GM23338 (cell line): ENCODE data around the gene F3. TPM values are rescaled to one million over a fixed set of nuclear protein-coding genes. Genes with fewer than 3 reads are reported as not detected.

ENCODE experiments used
- ATAC-seq: fragments of 200-7000 bp; cut with Tn5 transposase; 3 replicates; pipeline ENCODE4 v1.9.1; 2020
- DNase-seq: peaks from one replicate; pipeline ENCODE4 v3.0.0-alpha.2; 2015; ENCODE audit warnings: low spot score
- H2AFZ ChIP-seq: fragments of 200-600 bp; sonication (generic); 2 replicates; pipeline ENCODE4 v1.8.0; 2016; ENCODE audit warnings: antibody characterized with exemption, mild to moderate bottlenecking, moderate library complexity
- H3F3A ChIP-seq: fragments of 200-600 bp; sonication (generic); replicated peaks from 2 replicates; pipeline ENCODE4 v1.8.0; 2017; ENCODE audit warnings: antibody characterized with exemption, mixed run types, low read depth
- H3K27ac ChIP-seq: fragments of 200-600 bp; sonication (generic); 2 replicates; pipeline ENCODE4 v1.6.1; 2016; ENCODE audit warnings: low read depth
- H3K27me3 ChIP-seq: fragments of 200-600 bp; sonication (generic); 2 replicates; pipeline ENCODE4 v1.8.0; 2016; ENCODE audit warnings: mild to moderate bottlenecking, mixed run types, moderate library complexity; ENCODE audit not compliant: insufficient read depth
- H3K36me3 ChIP-seq: fragments of 200-600 bp; sonication (generic); 2 replicates; pipeline ENCODE4 v1.8.0; 2016; ENCODE audit warnings: mild to moderate bottlenecking; ENCODE audit not compliant: insufficient read depth
- H3K4me1 ChIP-seq: fragments of 200-600 bp; sonication (generic); 2 replicates; pipeline ENCODE4 v1.8.0; 2016; ENCODE audit warnings: mild to moderate bottlenecking, moderate library complexity; ENCODE audit not compliant: insufficient read depth
- H3K4me2 ChIP-seq: fragments of 200-600 bp; sonication (generic); 2 replicates; pipeline ENCODE4 v1.7.1; 2017; ENCODE audit warnings: mixed run types
- H3K4me3 ChIP-seq: fragments of 200-600 bp; sonication (generic); 2 replicates; pipeline ENCODE4 v1.6.1; 2016; ENCODE audit warnings: mixed run types
- H3K79me2 ChIP-seq: fragments of 200-600 bp; sonication (generic); replicated peaks from 2 replicates; pipeline ENCODE4 v1.8.0; 2017; ENCODE audit warnings: mild to moderate bottlenecking; ENCODE audit not compliant: insufficient read depth
- H3K9me2 ChIP-seq: fragments of 200-600 bp; sonication (generic); 2 replicates; pipeline ENCODE4 v1.8.0; 2017; ENCODE audit not compliant: insufficient read depth
- H4K20me1 ChIP-seq: fragments of 200-600 bp; sonication (generic); replicated peaks from 2 replicates; pipeline ENCODE4 v1.8.0; 2017; ENCODE audit warnings: mild to moderate bottlenecking; ENCODE audit not compliant: insufficient read depth
- H3K27ac Mint-ChIP-seq: 2 replicates; pipeline ENCODE4 v1.8.0; 2020; ENCODE audit warnings: inconsistent platforms, mild to moderate bottlenecking, moderate library complexity, mixed read lengths
- H3K27me3 Mint-ChIP-seq: 3 replicates; pipeline ENCODE4 v1.8.0; 2022; ENCODE audit warnings: low read depth, mild to moderate bottlenecking, moderate library complexity, mixed read lengths, inconsistent platforms; ENCODE audit not compliant: insufficient read depth, poor library complexity
- H3K36me3 Mint-ChIP-seq: 3 replicates; pipeline ENCODE4 v1.8.0; 2021; ENCODE audit warnings: low read depth, mild to moderate bottlenecking, inconsistent platforms, moderate library complexity, mixed read lengths
- H3K4me1 Mint-ChIP-seq: 3 replicates; pipeline ENCODE4 v1.8.0; 2020; ENCODE audit warnings: mild to moderate bottlenecking, inconsistent platforms, mixed read lengths
- H3K4me3 Mint-ChIP-seq: 3 replicates; pipeline ENCODE4 v1.8.0; 2021; ENCODE audit warnings: moderate library complexity, mild to moderate bottlenecking, inconsistent platforms, mixed read lengths
- H3K9me3 Mint-ChIP-seq: 3 replicates; pipeline ENCODE4 v1.8.0; 2020; ENCODE audit warnings: moderate library complexity, mild to moderate bottlenecking, inconsistent platforms, mixed read lengths
- CREB1 ChIP-seq: fragments of 250-450 bp; sonication (Bioruptor Pico); IDR thresholded peaks from 2 replicates; pipeline ENCODE4 v1.5.0; 2020; ENCODE audit warnings: low read depth, mild to moderate bottlenecking, moderate library complexity
- CTCF ChIP-seq, 2 experiments: fragments of 200-600 bp in 1 of 2; sonication (generic) in 1 of 2; conservative IDR thresholded peaks; 2 replicates each; pipeline versions ENCODE4 v1.5.1 to v1.6.1; 2016 to 2017; ENCODE audit warnings: antibody characterized with exemption in 2 of 2, low read depth in 2 of 2, mild to moderate bottlenecking in 2 of 2, moderate library complexity in 1 of 2
- ETS1 ChIP-seq: IDR thresholded peaks from 2 replicates; pipeline ENCODE4 v1.6.1; 2016; ENCODE audit warnings: antibody characterized with exemption
- EZH2 ChIP-seq: fragments of 200-600 bp; sonication (generic); IDR thresholded peaks from one replicate; pipeline ENCODE4 v1.8.0; 2017; ENCODE audit warnings: antibody characterized with exemption, mild to moderate bottlenecking, low read depth; ENCODE audit not compliant: unreplicated experiment
- EZH2phosphoT487 ChIP-seq: fragments of 200-600 bp; sonication (generic); IDR thresholded peaks from one replicate; pipeline ENCODE4 v1.8.1; 2018; ENCODE audit warnings: antibody characterized with exemption; ENCODE audit not compliant: unreplicated experiment
- JUNB ChIP-seq: IDR thresholded peaks from one replicate; pipeline ENCODE4 v1.6.1; 2016; ENCODE audit warnings: antibody characterized with exemption; ENCODE audit not compliant: unreplicated experiment
- NANOG ChIP-seq: IDR thresholded peaks from 2 replicates; pipeline ENCODE4 v1.6.1; 2016; ENCODE audit warnings: antibody characterized with exemption, borderline replicate concordance
- POLR2AphosphoS5 ChIP-seq: IDR thresholded peaks from 2 replicates; pipeline ENCODE4 v1.6.1; 2016; ENCODE audit warnings: antibody characterized with exemption, low read depth
- REST ChIP-seq: IDR thresholded peaks from one replicate; pipeline ENCODE4 v1.6.1; 2018; ENCODE audit warnings: antibody characterized with exemption; ENCODE audit not compliant: unreplicated experiment
- STAT1 ChIP-seq: IDR thresholded peaks from one replicate; pipeline ENCODE4 v1.6.1; 2016; ENCODE audit warnings: antibody characterized with exemption; ENCODE audit not compliant: unreplicated experiment
- ZNF114 ChIP-seq: fragments of 250-450 bp; sonication (Bioruptor Pico); IDR thresholded peaks from 2 replicates; pipeline ENCODE4 v1.5.0; 2020; ENCODE audit warnings: mild to moderate bottlenecking, moderate library complexity
- ZNF331 ChIP-seq: fragments of 250-450 bp; sonication (Bioruptor Pico); IDR thresholded peaks from 2 replicates; pipeline ENCODE4 v1.5.0; 2020; ENCODE audit warnings: low read depth, mild to moderate bottlenecking, moderate library complexity
- ZNF462 ChIP-seq: fragments of 250-450 bp; sonication (Bioruptor Pico); IDR thresholded peaks from 2 replicates; pipeline ENCODE4 v1.5.0; 2020; ENCODE audit warnings: mild to moderate bottlenecking, moderate library complexity
- polyA plus RNA-seq: library from polyadenylated mRNA; unstranded; fragments of >200 nt; fragmentation: Nextera tagmentation; extraction: Ambion mirVana; gene quantifications from 2 replicates; pipeline ENCODE4 v1.2.1, GENCODE V29; 2016
- total RNA-seq: library from RNA; depleted of rRNA; stranded (reverse); fragments of >200 nt; shearing (Covaris generic); gene quantifications from 2 replicates; pipeline ENCODE4 v1.2.3, GENCODE V29; 2014

Gene F3
- total and polyA plus RNA-seq, 2 experiments from 2014 or later = 6.9 to 9.7 TPM

GRCh38 chr1:94572780-94573179 is 31.2 kb upstream of the F3 start:
- no peak overlapping the region for H3K27ac Mint-ChIP-seq

More at GRCh38 chr1:94572780-94573179, 31.2 kb upstream of the F3 start:
- no peak overlapping the region for H2AFZ ChIP-seq
- H3K36me3 Mint-ChIP-seq = peaks cover 23% of the 10 kb centered on the region
- H3K9me2 ChIP-seq = peaks cover 2% of the 10 kb centered on the region
- DNase-seq (no peak), ATAC-seq (no peak)
- H3F3A ChIP-seq = no peaks in the 10 kb centered on the region
- no peak overlapping the region for H3K27ac ChIP-seq
- H3K4me1 ChIP-seq = no peaks in the 10 kb centered on the region
- H3K27me3 Mint-ChIP-seq = no peaks in the 10 kb centered on the region
- H3K4me3 Mint-ChIP-seq = no peak overlapping the region
- H4K20me1 ChIP-seq = no peaks in the 10 kb centered on the region
- no peak overlapping the region for H3K4me3 ChIP-seq
- H3K36me3 ChIP-seq = peaks cover 6% of the 10 kb centered on the region; the same call in 1 of the 2 replicates
- no peak overlapping the region for H3K4me2 ChIP-seq
- H3K9me3 Mint-ChIP-seq = peaks cover 29% of the 10 kb centered on the region
- H3K4me1 Mint-ChIP-seq = no peaks in the 10 kb centered on the region
- TF ChIP-seq ZNF462 (CRISPR knock-in tag) (no peak), CREB1 (CRISPR knock-in tag) (no peak), ZNF331 (no peak), EZH2phosphoT487 (no peak), STAT1 (no peak), NANOG (no peak), POLR2AphosphoS5 (no peak), CTCF (conservative IDR thresholded peaks at IDR 0.05; ENCODE audit: low read depth in 2 of 2) (no peak), ZNF114 (CRISPR knock-in tag) (no peak), EZH2 (no peak), REST (no peak), JUNB (no peak), ETS1 (no peak)
- no peaks in the 10 kb centered on the region for H3K79me2 ChIP-seq
- no peaks in the 10 kb centered on the region for H3K27me3 ChIP-seq
